GM18526 (cell line): ENCODE results near the gene NOL3.

Experiments
- POLR2A ChIP-seq: IDR thresholded peaks from 3 replicates; pipeline ENCODE4 v1.6.1; 2011; ENCODE audit not compliant: insufficient read length; ENCODE audit errors: extremely low read depth

Gene NOL3

GRCh38 chr16:67213197-67214019 lies 43.1 kb downstream of the NOL3 start:
- no peak for TF ChIP-seq POLR2A

GRCh38 chr16:67215706-67216105 lies 45.4 kb downstream of the NOL3 start:
- TF ChIP-seq POLR2A = no peak

- no peak for TF ChIP-seq POLR2A
Observed at GRCh38 chr16:67216612-67217490, 46.5 kb downstream of the NOL3 start.

DNA sequence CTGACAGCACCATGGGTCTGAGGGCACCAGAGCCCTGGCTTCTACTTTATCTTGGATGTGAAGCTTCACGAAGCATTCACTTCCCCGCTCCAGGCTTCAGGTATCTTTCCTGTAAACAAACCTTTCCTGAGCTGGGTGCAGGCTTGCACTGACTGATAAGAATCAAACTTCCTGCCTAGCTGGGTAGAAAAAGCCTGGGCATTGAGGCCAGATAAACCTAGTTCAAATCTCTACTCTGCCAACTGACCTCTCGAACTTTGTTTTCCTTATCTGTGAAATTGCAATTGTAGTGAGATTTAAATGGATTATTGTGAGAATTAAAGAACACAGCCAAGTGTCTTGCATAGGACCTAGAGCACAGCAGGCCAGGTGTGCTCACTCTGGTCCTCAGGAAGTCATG lies 53.7 kb downstream of the NOL3 start:
- no peak for TF ChIP-seq POLR2A
